Measurements from ENCODE around the gene FAT1.
A peak's percentile ranks its signal among the peaks of the same experiment; 100 is the strongest.
"Not testable (repeated sequence)": the region's sequence is repeated elsewhere in the genome, so short reads cannot be mapped to it uniquely, and the experiment has no call there.

FAT1 gene

DNA sequence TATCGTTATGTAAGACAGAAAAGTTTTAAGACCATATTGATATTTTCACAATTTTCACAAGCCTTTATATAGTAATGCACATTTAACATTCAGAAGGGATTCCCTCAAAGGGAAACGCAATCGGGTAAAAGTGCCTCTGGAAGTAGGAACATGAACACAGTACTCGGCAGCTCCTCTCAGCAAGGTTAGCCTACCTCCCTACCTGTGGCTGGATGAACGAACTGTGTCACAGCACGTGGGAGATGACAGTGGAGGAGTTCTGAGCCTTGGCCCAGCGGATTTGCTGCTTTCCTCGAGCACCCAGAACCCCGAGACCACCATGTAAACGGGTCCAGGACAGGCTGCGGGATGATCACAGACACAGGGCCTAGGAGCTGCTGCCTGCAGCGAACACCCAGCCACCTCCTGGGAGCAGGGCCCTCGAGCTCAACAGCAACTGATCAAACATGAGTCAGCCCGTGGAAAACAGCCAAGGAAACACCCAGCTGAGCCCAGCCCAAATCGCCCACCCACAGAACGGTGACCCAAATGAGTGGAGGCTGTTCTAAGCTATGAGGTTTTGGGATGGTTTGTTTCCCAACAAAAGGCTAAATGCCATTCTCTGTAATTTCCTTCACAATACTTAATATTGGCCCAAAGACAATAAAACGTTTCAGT is 30.4 kb downstream of the FAT1 start:
- DNase-seq = no peak

DNA sequence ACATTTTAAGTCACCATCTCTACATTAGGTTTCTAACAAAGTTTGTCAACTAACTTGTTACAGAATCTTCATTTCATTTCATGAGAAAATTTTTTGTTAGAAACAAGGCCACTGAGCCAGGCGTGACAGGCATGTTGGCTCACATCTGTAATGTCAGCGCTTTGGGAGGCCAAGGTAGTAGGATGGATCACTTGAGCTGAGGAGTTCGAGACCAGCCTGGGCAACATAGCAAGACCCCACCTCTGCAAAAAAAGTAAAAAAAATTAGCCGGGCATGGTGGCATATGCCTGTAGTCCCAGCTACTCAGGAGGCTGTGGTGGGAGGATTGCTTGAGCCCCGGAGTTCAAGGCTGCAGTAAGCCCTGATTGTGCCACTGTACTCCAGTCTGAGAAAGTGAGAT is 32.3 kb downstream of the FAT1 start:
- no peak for DNase-seq

DNA sequence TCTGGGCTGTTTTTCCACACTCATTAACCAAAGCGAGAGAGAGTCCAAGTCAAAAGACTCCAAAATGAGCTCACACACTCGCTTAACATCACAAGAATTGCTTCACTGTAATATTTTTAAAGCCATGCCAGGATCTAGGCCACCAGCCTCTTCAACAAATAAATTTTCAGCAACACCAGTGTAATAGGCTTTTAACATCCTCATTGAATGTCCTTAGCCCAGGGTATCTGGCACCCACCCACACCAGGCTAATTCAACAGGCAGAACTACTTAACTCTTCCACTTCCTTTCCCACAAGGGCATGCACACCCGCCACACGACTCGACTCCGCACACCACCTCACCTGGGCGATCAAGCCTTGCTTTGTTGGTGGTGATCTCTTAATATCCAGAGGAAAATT is 34.2 kb downstream of the FAT1 start:
- DNase-seq = no peak

DNA sequence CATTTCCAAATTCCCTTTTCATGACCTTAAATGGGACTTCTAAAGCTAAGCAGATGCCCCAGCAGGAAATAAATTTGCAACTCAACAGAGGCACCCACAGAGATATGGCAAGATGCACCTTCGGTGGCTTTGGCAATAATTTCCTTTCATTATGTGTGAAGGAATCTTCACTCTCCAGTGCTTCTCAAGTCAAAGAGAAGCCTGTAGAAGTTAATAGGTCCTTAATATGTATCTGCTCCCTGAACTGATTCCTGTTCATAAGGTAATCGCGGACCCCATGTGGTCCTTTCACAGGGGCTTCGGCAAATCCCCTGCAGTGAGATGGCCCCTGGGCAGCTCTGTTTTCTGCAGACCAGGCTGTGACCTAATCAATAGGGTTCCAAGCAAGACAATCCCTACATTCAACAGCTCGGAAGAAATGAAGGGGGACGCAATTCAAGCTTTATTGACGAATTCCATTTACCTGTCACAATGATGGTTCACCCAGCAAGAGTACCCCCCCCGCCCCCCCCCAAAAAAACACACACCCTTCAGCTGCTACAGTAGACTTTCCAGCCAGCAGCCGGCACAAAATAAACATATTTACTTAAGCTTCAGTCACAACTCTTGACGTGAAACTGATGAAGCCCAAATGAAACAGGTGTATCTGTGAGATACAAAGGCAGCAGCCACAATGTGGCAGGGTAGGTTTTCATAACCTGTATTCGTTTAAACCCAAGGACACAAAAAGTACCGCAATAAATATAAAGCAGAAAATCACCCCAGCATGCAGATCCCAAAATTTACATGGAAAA is 35.3 kb downstream of the FAT1 start:
- DNase-seq = no peak

DNA sequence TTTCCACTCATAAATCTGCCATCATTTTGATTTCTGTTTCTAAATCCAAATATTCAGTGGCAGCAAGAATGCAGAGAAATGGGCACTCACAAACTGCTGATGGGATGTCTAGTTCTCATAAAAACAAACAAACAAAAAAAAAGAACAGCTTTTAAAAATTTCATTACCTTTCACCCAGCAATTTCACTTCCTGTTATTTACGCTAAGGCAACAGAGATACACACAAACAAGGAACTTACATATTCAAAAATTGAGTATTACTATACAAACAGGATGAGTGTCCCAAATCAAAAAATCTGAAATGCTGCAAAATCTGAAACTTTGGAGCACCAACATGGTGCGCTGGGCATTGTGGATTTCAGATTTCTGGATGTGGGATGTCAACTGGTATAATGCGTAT is 36.4 kb downstream of the FAT1 start:
- no peak for DNase-seq

DNA sequence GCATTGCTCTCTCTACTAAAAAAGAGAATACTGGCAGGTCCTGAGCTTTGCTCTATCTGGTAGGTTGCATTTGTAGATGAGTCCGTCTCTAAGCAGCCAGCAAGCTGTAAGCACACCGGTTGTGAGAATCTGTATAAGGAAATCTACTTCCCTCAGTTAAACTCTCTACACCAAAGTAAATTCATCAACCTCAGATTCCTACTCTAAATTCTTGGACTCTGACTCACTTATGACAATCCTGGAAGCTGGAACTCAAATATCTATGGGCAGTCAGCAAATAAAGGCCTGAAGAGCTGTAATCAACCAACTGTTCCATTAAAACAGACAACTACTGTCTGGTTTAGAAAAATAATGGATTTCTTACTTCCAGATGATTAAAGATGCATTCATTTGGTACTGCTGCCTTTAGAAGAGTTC is 37.9 kb downstream of the FAT1 start:
- DNase-seq = peak; percentile 69

DNA sequence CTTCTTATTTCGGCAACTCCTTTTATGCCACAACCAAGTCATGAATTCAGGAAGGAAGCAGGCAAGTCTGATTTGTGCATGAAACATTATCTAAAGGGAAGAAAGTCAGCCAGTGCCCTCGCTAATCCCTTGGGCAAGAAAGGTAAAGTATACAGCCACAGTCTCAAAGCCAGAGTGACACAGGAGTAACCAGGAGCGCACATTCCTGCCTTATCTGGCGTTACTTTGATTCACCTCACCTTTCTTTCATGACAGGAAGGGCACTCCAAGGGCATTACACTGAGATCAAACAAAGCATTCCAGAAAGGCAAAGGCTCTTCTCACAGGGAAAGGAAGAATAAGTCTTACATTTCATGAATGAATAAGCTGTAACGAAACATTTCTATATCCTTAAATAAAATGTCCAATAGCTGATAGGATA is 38.8 kb downstream of the FAT1 start:
- DNase-seq = peak; percentile 64

DNA sequence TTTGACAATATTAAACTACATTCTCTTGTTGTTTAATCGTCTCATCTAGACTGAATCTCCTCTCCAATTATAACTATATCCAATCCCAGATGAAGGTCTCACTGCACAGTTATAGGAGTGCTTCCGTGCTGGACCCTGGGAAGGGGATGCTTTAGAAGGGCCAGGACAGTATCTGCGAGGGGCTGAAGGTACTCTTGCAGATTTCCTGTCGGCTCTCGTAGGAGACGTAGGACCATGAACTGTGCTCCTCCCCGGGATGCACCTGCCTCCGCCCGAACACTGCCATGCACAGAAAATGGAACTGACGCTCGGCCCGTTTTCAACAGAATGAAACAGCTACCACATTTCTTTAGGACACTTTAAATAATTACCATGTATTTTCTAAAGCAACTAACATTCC is 39.4 kb downstream of the FAT1 start:
- DNase-seq = no peak

DNA sequence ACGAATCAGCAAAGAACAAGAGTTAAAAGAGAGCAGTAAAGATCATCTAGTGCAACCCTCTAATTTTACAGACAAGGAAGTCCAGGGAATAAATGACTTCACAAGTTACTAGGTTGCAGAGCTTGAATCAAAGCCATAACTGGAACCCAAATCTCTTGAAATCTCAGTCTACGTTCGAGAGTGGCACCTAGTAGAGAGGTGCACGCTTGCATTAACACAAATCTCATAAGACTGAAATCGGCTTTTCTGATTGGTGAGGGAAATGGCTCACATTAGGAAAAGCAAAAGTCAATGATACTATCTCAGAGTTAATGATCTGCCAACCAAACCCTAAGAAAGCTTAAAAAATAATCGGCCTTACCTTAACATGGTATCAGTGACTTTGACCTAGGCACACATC is 43.0 kb downstream of the FAT1 start:
- DNase-seq = no peak

DNA sequence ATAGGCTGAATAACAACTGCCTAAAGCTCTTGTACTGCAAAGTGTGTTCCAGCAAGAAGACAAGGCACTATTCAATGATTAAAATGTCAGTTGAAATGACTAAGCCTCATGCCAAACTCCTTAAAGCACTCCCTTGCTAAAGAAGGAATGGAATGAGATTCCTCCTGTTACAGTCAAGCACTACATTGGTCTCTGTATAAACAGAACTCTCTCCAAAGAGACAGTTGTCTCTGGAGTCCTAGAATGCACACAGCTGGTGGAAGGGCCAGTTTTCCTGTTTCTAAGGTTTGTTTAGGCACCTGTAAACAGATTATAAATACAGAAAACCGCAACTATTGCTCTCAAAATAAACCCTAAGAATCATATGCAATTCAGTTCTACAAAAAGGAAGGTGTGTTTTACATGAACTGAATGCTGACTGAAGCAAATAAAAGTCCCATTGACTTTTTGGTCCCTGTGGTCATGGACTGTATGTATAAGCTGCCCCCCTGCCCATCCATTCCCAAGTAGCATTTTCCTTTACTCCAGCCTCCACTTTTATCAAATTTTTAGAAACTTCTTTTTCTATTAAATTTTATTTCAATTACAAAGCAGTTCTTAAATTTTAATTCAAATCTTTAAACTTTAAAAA is 47.0 kb downstream of the FAT1 start:
- no peak for DNase-seq

DNA sequence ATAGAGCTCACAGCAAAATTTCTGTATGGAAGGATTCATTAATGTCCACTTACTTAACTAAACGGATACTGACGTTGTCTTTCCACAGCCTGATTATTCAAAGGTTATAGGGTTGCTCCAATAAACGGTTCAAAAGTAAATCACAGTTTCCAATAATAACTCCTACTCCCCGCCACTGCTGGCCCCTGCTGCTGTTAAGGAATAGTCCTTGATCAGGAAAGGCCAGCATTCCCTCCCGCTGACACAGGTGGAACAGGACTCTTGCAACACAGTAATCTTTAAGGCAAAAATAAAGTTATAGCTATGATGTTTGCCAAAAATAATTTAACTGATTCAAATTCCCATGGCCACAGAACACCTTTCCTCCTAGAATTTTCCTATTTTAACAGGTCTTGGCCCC is 53.9 kb downstream of the FAT1 start:
- DNase-seq = no peak

DNA sequence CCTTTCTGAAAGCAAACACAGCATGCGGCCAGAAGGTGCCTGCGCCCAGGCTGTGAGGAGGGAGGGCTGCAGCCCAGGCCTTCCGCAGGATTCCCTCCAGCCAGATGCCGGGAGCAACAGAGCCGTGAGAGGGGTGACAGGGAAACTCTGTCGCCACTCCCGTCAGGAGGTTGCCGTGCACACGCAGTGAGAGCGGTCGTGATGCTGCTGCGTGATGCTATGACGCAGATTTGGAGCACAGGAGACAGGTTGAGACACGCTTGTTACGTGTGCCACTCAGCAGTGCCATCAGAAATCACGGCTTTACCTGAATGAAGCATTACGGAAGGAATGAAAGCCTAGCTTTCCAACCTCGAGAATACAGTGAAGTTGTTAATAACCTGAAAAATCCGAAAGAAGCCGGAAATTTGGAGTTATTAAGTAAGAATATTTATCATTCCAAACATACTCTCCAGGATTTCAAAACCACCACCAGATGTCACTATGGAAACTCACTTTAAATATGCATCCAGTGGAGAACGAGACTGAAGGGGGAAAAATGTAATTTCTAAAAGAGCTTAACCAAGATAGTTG is 54.4 kb downstream of the FAT1 start:
- DNase-seq = no peak

DNA sequence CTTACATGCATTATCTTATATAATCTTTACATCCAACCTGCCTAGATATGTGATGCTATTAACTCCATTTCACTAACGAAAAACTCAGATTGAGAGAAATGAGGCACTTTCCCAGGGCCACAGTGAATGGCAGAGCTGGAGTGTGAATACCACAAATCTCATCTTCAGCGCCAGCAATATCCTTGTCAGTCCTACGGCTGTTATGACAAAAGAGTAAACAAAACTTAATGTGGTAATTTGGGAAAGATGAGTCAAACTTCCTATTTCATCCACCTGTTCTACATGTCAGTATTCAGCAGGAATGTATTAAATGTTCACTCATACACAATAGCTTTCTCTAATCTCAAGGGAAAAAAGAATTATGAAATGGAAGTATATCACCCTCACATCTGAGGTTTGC is 56.9 kb downstream of the FAT1 start:
- no peak for DNase-seq

DNA sequence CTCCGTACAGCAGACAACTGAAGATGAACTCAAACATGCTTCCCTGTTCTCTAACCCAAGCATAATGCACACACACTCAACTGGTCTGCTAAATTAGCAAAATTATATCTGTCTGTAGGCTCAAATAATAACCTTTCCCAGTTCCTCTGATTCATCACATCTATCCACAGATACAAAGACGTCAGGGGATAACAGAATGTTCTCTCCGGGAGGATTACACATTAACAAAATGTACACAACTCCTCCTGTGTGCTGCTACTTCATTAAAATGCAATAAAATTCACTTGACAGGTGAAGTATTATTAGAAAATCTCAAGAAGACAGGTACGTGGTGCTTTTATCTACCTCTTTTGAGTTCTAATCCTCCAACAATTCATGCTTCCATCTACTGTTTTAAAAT is 57.4 kb downstream of the FAT1 start:
- DNase-seq = no peak

DNA sequence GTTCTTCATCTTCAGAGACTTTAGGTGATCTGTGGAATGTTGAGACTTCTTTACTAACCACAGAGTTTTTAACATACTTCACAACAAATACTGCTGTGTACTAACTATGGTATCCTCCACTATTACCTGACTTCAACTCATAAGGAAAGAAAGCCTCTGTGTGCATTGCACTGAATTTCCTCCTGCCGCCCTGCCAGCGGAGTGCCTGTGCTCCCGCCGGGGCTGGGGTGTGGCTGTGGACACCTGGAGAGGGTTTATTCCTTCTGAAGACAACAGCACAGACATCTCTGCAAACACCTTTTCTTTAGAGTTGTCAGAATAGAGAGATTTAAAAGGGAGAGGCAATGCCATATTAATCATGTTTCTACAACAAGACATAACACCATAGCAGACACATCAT is 63.3 kb downstream of the FAT1 start:
- no peak for DNase-seq

DNA sequence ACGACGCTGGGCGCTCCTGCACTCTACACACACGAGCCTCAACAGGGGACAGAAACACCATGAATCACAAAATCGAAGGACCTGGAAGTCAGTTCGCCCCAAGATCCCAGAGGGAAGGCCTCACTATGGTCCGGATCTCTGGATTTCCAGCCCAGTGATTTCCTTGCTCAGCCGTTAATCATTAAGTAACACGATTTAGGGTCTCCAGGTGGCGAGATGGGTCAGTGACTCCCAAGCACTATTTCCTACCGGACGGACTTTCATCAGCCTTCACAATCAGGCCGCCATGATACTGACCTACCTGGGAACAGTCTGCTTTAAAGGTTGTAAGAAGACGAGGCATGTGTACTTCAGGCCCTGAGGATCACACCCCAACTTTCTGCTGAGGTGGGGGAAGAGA is 63.7 kb downstream of the FAT1 start:
- DNase-seq = no peak

DNA sequence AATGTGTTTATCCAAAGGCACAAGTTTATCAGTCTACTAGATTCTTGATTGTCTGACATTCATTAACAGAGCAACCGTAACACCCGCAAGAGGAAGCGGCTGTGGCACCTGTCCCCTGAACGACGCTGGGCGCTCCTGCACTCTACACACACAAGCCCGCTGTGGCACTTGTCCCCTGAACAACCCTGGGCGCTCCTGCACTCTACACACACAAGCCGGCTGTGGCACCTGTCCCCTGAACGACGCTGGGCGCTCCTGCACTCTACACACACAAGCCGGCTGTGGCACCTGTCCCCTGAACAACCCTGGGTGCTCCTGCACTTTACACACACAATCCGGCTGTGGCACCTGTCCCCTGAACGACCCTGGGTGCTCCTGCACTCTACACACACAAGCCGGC is 64.2 kb downstream of the FAT1 start:
- not testable (repeated sequence) for DNase-seq

DNA sequence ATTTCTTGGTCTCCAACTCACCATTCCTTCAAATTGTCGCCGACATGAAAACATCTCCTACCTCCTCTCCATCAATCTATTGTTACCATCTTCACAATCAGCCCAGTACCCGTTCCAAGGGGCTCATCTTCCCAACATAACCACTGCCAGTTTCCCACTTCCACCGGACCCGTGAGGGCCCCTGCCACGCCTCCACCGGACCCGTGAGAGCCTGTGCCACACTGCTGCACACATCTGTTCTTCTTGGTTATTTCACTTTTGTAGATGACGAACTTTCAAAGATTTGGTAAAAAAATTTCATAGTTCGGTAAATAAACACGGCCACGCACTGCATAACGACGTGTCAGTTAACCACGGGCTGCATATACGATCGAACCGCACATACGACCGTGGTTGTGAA is 65.0 kb downstream of the FAT1 start:
- DNase-seq = no peak

DNA sequence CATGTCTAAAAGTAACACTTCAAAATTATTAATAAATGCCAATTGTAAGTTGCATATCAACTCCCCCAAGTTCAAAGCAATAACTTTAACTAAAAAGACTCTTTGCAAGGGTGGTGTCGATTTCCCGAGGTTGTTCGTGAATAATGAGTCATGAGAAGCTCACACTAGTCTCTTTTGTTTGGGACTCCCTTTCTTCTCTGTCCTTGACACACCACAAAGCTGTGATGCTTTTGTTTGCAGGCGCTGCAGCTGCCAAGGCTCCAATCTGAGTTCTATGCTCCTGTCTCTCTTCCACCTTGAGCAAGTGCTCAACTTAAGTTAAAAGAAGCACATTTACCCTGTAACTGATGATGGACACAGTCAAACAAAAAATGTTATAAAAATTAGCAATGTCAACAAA is 65.9 kb downstream of the FAT1 start:
- DNase-seq = no peak

DNA sequence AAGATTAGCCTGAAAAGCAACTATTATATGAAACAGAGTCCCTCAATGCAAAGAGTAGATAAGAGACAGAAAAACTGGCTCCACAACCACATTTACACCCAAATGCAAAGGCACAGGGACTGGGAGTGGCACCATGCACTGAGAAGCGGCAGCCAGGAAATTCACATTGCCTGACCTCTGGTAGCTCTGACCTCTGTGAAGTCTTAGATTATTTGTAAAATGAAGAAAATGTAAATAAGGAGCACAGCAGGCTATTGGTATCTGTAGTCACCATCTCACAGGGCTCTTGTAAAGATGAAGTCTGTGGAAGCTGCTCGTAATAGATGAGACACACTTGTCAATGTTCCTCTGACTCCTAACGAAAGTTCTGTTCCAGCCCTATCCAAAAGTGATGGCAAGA is 69.7 kb downstream of the FAT1 start:
- no peak for DNase-seq

DNA sequence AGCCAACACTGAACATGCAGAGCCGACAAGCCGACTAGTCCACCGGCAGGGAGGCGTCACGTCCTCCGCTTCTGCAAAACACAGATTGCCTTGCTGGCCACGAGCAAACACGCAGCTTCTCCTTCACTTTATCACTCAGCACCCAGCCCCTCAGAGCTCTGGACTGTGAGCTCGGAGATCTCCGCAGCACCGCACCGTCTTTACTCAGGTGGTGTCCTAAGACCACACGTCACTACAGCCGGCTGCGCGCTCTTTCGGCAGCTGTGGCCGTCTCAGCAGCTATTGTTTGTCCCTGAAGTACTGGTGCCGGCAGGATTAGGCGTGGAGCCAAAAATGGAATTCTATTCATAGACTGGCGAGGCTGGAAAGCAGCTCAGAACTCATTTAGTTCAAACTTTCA is 72.0 kb downstream of the FAT1 start:
- no peak for DNase-seq

DNA sequence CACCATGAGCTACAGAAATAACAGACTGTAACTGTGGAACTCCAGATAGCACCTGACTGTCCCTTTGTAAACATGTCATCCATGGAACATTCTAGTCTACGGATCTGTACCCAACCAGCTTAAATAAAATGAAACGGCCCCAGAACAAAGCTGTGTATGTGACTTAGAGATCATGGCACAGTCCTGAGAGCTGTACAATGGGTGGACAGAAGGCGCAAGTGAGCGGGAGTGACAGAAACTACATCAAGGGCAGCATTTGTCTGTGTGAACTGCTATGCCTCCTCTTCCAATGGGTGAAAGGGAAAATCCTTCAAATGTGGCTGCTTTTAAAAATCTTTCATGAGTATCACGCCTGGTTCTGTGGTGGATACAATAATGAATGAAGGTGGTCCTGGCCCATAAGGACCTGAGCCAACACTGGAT is 72.5 kb downstream of the FAT1 start:
- no peak for DNase-seq

DNA sequence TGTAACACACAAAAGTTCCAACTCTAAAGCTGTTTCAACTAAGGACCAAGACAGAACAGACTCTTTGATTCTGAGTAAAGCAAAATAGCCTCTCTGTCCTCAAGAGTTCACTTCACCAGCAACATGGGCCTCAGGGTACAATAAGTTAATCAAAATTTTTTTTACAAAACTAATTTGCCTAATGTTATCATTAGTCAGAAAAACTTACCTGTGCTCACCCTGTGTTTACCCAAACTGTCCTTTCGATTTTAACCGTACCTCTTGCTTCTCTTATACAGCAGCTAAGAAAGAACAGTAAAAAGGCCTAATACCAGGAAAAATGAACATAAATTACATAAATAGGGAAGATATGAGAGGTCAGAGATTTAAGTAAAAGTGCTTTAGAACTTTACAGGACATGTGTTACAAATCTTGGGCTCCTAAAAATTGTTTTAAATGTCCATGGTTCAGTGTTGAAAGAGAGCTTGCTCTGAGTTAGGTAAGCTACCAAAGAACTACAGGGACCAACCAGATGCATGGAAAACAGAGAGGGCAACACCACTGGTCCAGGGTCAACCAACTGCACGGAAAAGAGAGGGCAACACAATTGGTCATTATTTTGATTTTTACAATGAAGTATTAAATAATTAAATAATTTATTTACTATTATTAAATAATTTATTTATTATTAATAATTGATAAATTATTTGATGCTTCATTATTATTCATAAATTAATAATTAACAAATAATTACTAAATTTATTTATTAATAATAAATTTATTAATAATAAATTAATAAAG is 73.1 kb downstream of the FAT1 start:
- DNase-seq = no peak
